ENCODE measurements around the gene EPX.

Gene EPX

GRCh38 chr17:58229384-58229783 lies 36.9 kb downstream of the EPX start:
- no peak for DNase-seq (ENCODE audit: low spot score)

GRCh38 chr17:58229881-58230280 lies 37.4 kb downstream of the EPX start:
- no peak for DNase-seq (ENCODE audit: low spot score)

- no peak for DNase-seq (ENCODE audit: low spot score)
Observed at GRCh38 chr17:58231641-58232040, 39.1 kb downstream of the EPX start.

- DNase-seq (ENCODE audit: low spot score), result peak; percentile 75
Observed at GRCh38 chr17:58232707-58233156, 40.2 kb downstream of the EPX start.

- no peak for DNase-seq (ENCODE audit: low spot score)
Observed at GRCh38 chr17:58233543-58233942, 41.0 kb downstream of the EPX start.

- no peak for DNase-seq (ENCODE audit: low spot score)
Observed at GRCh38 chr17:58234512-58234911, 42.0 kb downstream of the EPX start.

- no peak for DNase-seq (ENCODE audit: low spot score)
Observed at GRCh38 chr17:58235821-58236220, 43.3 kb downstream of the EPX start.

- DNase-seq (ENCODE audit: low spot score), result no peak
Observed at GRCh38 chr17:58236394-58236793, 43.9 kb downstream of the EPX start.

GRCh38 chr17:58238147-58238634 lies 45.7 kb downstream of the EPX start, which contains the start of gene LPO:
Gene LPO, plus strand, starts transcription at chr17:58238584. Its CDS starts 4,396 bp downstream, at chr17:58242980.
- no peak for DNase-seq (ENCODE audit: low spot score)

GRCh38 chr17:58239987-58240386 lies 47.5 kb downstream of the EPX start:
- no peak for DNase-seq (ENCODE audit: low spot score)

- no peak for DNase-seq (ENCODE audit: low spot score)
Observed at GRCh38 chr17:58242171-58242784, 49.8 kb downstream of the EPX start.

- DNase-seq (ENCODE audit: low spot score), result no peak
Observed at GRCh38 chr17:58244963-58245362, 52.4 kb downstream of the EPX start.

GRCh38 chr17:58245428-58246103 lies 53.0 kb downstream of the EPX start:
- DNase-seq (ENCODE audit: low spot score), result no peak

- no peak for DNase-seq (ENCODE audit: low spot score)
Observed at GRCh38 chr17:58246104-58246740, 53.7 kb downstream of the EPX start.

GRCh38 chr17:58246781-58247180 lies 54.3 kb downstream of the EPX start:
- DNase-seq (ENCODE audit: low spot score), result no peak

- DNase-seq (ENCODE audit: low spot score), result no peak
Observed at GRCh38 chr17:58247511-58248363, 55.2 kb downstream of the EPX start.

- DNase-seq (ENCODE audit: low spot score), result no peak
Observed at GRCh38 chr17:58248955-58249269, 56.4 kb downstream of the EPX start.

- peak; percentile 45 for DNase-seq (ENCODE audit: low spot score)
Observed at GRCh38 chr17:58249270-58250133, 57.0 kb downstream of the EPX start.

GRCh38 chr17:58250344-58251011 lies 58.0 kb downstream of the EPX start:
- DNase-seq (ENCODE audit: low spot score), result no peak

GRCh38 chr17:58252141-58252540 lies 59.6 kb downstream of the EPX start:
- DNase-seq (ENCODE audit: low spot score), result no peak

GRCh38 chr17:58253082-58253481 lies 60.6 kb downstream of the EPX start:
- no peak for DNase-seq (ENCODE audit: low spot score)
